Keratinocyte (primary cell): ENCODE measurements around the gene SYMPK. TPM values are rescaled to one million over a fixed set of nuclear protein-coding genes. Genes with fewer than 3 reads are reported as not detected.

Experiments
- DNase-seq: peaks from one replicate; pipeline ENCODE4 v3.0.0-alpha.2; 2011; ENCODE audit warnings: low read depth, missing footprints, low spot score
- FAIRE-seq: peaks from 2 replicates; lab custom pipeline; 2011; peaks lifted over from hg19 to GRCh38; lab: Jason Lieb, UNC
- H2AFZ ChIP-seq: 2 replicates; pipeline ENCODE4 v1.6.0; 2012; ENCODE audit warnings: low read length, control low read depth, inconsistent platforms; ENCODE audit not compliant: control insufficient read depth
- H3K27ac ChIP-seq: 2 replicates; pipeline ENCODE4 v1.5.1; 2011; ENCODE audit warnings: low read length; ENCODE audit not compliant: control insufficient read depth, insufficient read depth
- H3K27me3 ChIP-seq: 3 replicates; pipeline ENCODE4 v1.6.0; 2011; ENCODE audit warnings: low read length; ENCODE audit not compliant: control insufficient read depth, insufficient read depth; ENCODE audit errors: extremely low read depth
- H3K36me3 ChIP-seq, 2 experiments: 2 replicates in 1 of 2; 3 replicates in 1 of 2; pipeline ENCODE4 v1.5.1; 2011; ENCODE audit warnings: low read length in 2 of 2, mild to moderate bottlenecking in 1 of 2; ENCODE audit not compliant: control insufficient read depth in 2 of 2, insufficient read depth in 2 of 2; ENCODE audit errors: extremely low read depth in 1 of 2
- H3K4me1 ChIP-seq: 3 replicates; pipeline ENCODE4 v1.5.1; 2011; ENCODE audit warnings: low read length; ENCODE audit not compliant: control insufficient read depth, insufficient read depth; ENCODE audit errors: extremely low read depth
- H3K4me2 ChIP-seq: 3 replicates; pipeline ENCODE4 v1.6.0; 2011; ENCODE audit warnings: low read depth, low read length; ENCODE audit not compliant: control insufficient read depth, insufficient read depth; ENCODE audit errors: extremely low read depth
- H3K4me3 ChIP-seq, 3 experiments: fragments of 200-600 bp in 1 of 3; sonication (generic) in 1 of 3; 2 replicates in 2 of 3; 3 replicates in 1 of 3; pipeline ENCODE4 v1.5.1; 2011 to 2016; ENCODE audit warnings: low read length in 3 of 3, mild to moderate bottlenecking in 3 of 3, control low read depth in 2 of 3, inconsistent platforms in 1 of 3, low read depth in 1 of 3, mixed read lengths in 1 of 3, mixed run types in 1 of 3, moderate library complexity in 1 of 3; ENCODE audit not compliant: control insufficient read depth in 2 of 3, insufficient read depth in 2 of 3; ENCODE audit errors: extremely low read depth in 1 of 3
- H3K79me2 ChIP-seq: 2 replicates; pipeline ENCODE4 v1.6.0; 2012; ENCODE audit warnings: low read length; ENCODE audit not compliant: control insufficient read depth, insufficient read depth
- H3K9ac ChIP-seq: 3 replicates; pipeline ENCODE4 v1.6.0; 2011; ENCODE audit warnings: low read length; ENCODE audit not compliant: control insufficient read depth, insufficient read depth; ENCODE audit errors: extremely low read depth
- H3K9me1 ChIP-seq: 3 replicates; pipeline ENCODE4 v1.6.0; 2011; ENCODE audit warnings: low read length; ENCODE audit not compliant: control insufficient read depth, insufficient read depth; ENCODE audit errors: extremely low read depth
- H3K9me3 ChIP-seq: 2 replicates; pipeline ENCODE4 v1.5.1; 2012; ENCODE audit warnings: low read depth, low read length; ENCODE audit not compliant: control insufficient read depth
- H4K20me1 ChIP-seq: 3 replicates; pipeline ENCODE4 v1.6.0; 2011; ENCODE audit warnings: low read length; ENCODE audit not compliant: control insufficient read depth, insufficient read depth; ENCODE audit errors: extremely low read depth
- EZH2 ChIP-seq: IDR thresholded peaks from one replicate; pipeline ENCODE4 v1.6.1; 2012; ENCODE audit warnings: inconsistent platforms, mild to moderate bottlenecking, low read length, moderate library complexity
- dilution Hi-C: fragments of 300-500 bp; cut with MboI; formaldehyde crosslinking; loops from one replicate; pipeline ENCODE4 v1.7.0; 2020; ENCODE audit warnings: low sequenced_read_pairs; ENCODE audit not compliant: extremely low pct_ligation_motif_present
- polyA plus RNA-seq, 5 experiments: library from polyadenylated mRNA; depleted of rRNA in 3 of 5; stranded (reverse) in 3 of 5; stranded (forward) in 1 of 5; unstranded in 1 of 5; fragments of >200 nt; gene quantifications; 1 replicate in 1 of 5; 2 replicates in 3 of 5; 3 replicates in 1 of 5; pipeline versions ENCODE4 v1.2.1 to v1.2.3, GENCODE V29; 2011 to 2012; ENCODE audit warnings: missing spikeins in 2 of 5, low read depth in 1 of 5, low replicate concordance in 1 of 5
- TF ChIP-seq, protein P1 (sequence below), 3 experiments: IDR thresholded peaks in 1 of 3; conservative IDR thresholded peaks in 1 of 3; optimal IDR thresholded peaks in 1 of 3; 2 replicates in 2 of 3; 3 replicates in 1 of 3; pipeline versions ENCODE3 to v1.5.1; 2011; ENCODE audit warnings: low read length in 3 of 3, mild to moderate bottlenecking in 3 of 3, moderate library complexity in 2 of 3, control low read depth in 1 of 3, inconsistent platforms in 1 of 3; ENCODE audit not compliant: insufficient read depth in 2 of 3; ENCODE audit errors: extremely low read depth in 1 of 3

The SYMPK gene
- polyA plus RNA-seq, 1 donor (not counting 4 experiments of a cell fraction or from before 2014, with no cell fraction given), result 56.0 TPM

DNA sequence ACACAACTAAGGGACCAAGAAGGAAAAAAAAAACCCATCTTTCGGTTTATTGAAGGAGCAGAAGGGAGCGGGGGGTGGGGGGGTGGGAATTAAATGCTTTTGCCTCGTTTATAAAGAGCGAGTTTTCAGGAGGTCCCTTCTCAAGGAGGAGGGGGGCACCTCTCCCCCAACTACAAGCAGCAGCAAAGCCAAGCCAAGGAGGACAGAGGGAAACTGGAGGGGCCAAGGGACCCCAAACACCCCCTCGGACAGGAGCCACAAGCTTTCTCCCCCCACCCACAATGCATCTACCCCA lies 20.6 kb upstream of the SYMPK start:
- H3K27me3 ChIP-seq, result peaks cover 7% of the 10 kb centered on the region
- H2AFZ ChIP-seq, result no peak overlapping the region
- FAIRE-seq (no peak), DNase-seq (no peak)
- no peak overlapping the region for H3K4me2 ChIP-seq
- peaks cover 14% of the 10 kb centered on the region for H3K4me1 ChIP-seq
- H3K4me3 ChIP-seq, result no peak overlapping the region
- H4K20me1 ChIP-seq, result no peaks in the 10 kb centered on the region
- H3K79me2 ChIP-seq, result peaks cover 8% of the 10 kb centered on the region
- H3K9ac ChIP-seq, result no peak overlapping the region
- dilution Hi-C loops, result no loop called here
- no peaks in the 10 kb centered on the region for H3K36me3 ChIP-seq
- H3K9me1 ChIP-seq, result no peaks in the 10 kb centered on the region
- H3K9me3 ChIP-seq, result no peaks in the 10 kb centered on the region
- H3K27ac ChIP-seq, result no peak overlapping the region
- TF ChIP-seq, protein P1, sequence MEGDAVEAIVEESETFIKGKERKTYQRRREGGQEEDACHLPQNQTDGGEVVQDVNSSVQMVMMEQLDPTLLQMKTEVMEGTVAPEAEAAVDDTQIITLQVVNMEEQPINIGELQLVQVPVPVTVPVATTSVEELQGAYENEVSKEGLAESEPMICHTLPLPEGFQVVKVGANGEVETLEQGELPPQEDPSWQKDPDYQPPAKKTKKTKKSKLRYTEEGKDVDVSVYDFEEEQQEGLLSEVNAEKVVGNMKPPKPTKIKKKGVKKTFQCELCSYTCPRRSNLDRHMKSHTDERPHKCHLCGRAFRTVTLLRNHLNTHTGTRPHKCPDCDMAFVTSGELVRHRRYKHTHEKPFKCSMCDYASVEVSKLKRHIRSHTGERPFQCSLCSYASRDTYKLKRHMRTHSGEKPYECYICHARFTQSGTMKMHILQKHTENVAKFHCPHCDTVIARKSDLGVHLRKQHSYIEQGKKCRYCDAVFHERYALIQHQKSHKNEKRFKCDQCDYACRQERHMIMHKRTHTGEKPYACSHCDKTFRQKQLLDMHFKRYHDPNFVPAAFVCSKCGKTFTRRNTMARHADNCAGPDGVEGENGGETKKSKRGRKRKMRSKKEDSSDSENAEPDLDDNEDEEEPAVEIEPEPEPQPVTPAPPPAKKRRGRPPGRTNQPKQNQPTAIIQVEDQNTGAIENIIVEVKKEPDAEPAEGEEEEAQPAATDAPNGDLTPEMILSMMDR (optimal IDR thresholded peaks at IDR 0.05 in 1 of 3, IDR thresholded peaks at IDR 0.05 in 1 of 3, conservative IDR thresholded peaks at IDR 0.05 in 1 of 3; ENCODE audit: extremely low read depth in 1 of 3, insufficient read depth in 2 of 3, low read length in 3 of 3), result no peak
- no peak for TF ChIP-seq EZH2

DNA sequence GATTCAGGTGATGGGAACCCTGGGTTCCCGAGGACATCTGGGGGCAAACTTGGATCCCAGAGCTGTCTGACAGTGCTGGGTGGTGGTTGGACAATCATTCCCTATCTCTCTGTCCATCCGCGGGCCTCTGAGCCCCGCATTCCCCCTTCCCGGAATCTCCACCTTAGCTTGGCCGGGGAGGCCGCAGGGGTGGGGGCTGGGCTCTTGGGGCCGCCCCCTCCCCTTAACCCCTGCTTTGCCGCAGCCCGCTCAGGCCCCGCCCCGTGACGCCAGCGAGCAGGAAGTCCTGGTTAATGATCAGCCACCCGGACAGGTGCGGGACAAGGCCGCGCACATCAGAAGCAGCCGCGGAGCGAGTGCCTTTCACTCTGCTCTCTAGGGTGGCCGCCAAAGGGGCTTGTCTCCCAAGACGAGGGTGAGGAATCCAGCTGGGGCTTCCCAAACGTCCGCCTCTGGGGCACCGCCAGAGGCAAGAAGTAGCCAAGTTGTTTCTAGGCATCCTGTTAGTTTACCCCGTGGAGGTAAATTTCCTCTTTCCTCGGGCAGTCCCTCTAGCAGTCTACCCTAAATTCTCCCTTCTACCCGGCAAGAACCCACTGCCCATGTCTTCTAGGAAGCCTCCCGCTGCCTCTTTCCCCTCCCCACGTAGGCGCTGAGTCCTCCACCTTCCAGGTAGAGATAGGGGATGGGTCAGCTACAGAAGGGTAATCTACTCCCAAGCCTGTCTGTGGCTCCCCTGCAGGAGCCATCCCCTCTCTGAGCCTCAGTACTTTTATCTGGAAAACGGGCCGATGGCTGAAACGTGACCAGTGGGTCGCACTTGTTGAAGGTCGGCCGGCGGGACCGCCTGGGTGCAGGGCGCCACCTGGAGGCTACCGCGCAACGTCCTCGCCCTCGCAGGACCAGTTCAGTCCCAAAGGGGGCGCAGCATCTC lies 20.0 kb upstream of the SYMPK start:
- H3K27ac ChIP-seq, result no peak overlapping the region
- peaks cover 14% of the 10 kb centered on the region for H3K4me1 ChIP-seq
- peak; percentile 74 for FAIRE-seq
- TF ChIP-seq, protein P1 (optimal IDR thresholded peaks at IDR 0.05 in 1 of 3, IDR thresholded peaks at IDR 0.05 in 1 of 3, conservative IDR thresholded peaks at IDR 0.05 in 1 of 3; ENCODE audit: extremely low read depth in 1 of 3, insufficient read depth in 2 of 3, low read length in 3 of 3), result peak; percentile 99
- TF ChIP-seq EZH2, result no peak
- H4K20me1 ChIP-seq, result no peaks in the 10 kb centered on the region
- peaks cover 8% of the 10 kb centered on the region for H3K79me2 ChIP-seq
- peak; percentile 32 for DNase-seq
- peaks cover 7% of the 10 kb centered on the region for H3K27me3 ChIP-seq
- dilution Hi-C loops, result no loop called here
- no peaks in the 10 kb centered on the region for H3K36me3 ChIP-seq
- peak overlapping the region; percentile 35 for H2AFZ ChIP-seq
- H3K9me3 ChIP-seq, result no peaks in the 10 kb centered on the region
- H3K9me1 ChIP-seq, result no peaks in the 10 kb centered on the region
- peak overlapping the region; percentile 18 for H3K9ac ChIP-seq
- peak overlapping the region; percentile 22 to 65 (median 46) for H3K4me3 ChIP-seq
- peak overlapping the region; percentile 79 for H3K4me2 ChIP-seq
